ENCODE measurements around the gene MED22. TPM values are rescaled to one million over a fixed set of nuclear protein-coding genes. Genes with fewer than 3 reads are reported as not detected.

Gene MED22
- polyA plus RNA-seq (2013, experiment 1 of 2), result 57.8 TPM
- polyA plus RNA-seq (2013, experiment 2 of 2), result 56.7 TPM

DNA sequence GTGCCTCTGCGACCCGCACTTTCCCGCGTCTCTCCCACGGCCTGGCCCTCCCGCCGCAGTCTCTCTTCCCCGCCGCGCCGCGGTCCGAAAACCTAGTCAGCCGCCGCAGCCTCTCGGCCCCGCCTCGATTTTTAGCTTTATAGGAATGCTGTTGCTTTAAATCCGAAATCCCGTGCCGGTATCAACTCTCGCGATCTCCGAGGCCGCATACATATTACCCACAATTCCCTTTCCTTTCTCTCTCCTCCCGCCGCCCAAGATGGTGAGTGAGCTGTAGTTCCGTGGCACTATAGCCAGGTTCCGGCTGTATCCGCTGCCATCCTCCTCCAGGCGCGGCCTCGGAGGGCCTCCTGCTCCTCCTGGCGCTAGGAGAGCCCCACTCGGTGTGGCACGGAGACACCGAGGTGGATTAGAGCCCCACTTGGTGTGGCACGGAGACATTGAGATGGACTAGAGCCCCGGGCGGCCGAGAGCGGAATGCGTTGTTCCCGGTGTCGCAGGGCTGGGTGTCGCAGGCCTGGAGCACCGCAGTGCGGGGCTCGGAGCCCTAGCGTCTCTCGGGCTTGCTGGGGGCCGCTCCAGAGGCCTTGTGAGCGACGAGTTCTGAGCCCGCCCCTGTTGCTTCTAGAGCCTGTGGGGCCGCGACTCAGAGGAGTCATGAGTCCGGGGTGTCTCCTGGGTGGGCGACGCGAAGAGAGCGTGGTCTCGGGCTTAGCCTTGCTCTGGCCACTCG, at the start of gene MED22, which contains the start of gene RPL7A:
Gene MED22, minus strand, starts transcription at position 147 of the 733 bp plus-strand sequence. CDS start 1,469 bp downstream, outside the sequence.
Gene RPL7A, plus strand, starts transcription at position 234 of the 733 bp plus-strand sequence. Its CDS starts 26 bp downstream, at position 260.
- Histone ChIP-seq H3K4me3 (ENCODE audit: low read length) (peak within 1 kb of the TSS; percentile 95), H3K56ac (ENCODE audit: low read length) (peak within 1 kb of the TSS; percentile 99), H2BK120ac (ENCODE audit: low read depth, low read length) (peak within 1 kb of the TSS; percentile 40), H2AK5ac (ENCODE audit: low read length) (peak within 1 kb of the TSS; percentile 82), H4K8ac (ENCODE audit: low read depth, low read length) (no peak within 1 kb of the TSS), H3K4me2 (ENCODE audit: low read length) (peak within 1 kb of the TSS; percentile 99), H3K27ac (ENCODE audit: low read depth, low read length) (peak within 1 kb of the TSS; percentile 87), H3K4me1 (ENCODE audit: control insufficient read depth, low read depth, low read length) (no peaks in the 10 kb centered on the region), H3K9ac (ENCODE audit: low read length) (peak within 1 kb of the TSS; percentile 99), H3K23ac (ENCODE audit: low read length) (peak within 1 kb of the TSS; percentile 97), H3K79me1 (ENCODE audit: low read length) (peaks cover 29% of the 10 kb centered on the region), H2BK15ac (replicated peaks; ENCODE audit: low read depth) (no peak within 1 kb of the TSS), H3K18ac (ENCODE audit: low read length) (peak within 1 kb of the TSS; percentile 96), H2BK5ac (ENCODE audit: low read length) (peak within 1 kb of the TSS; percentile 93), H3K27me3 (ENCODE audit: insufficient read depth, low read length, poor library complexity) (no peaks in the 10 kb centered on the region), H4K5ac (ENCODE audit: low read length) (peak within 1 kb of the TSS; percentile 52), H3K79me2 (ENCODE audit: control insufficient read depth, insufficient read depth, low read length) (peaks cover 43% of the 10 kb centered on the region), H3K4ac (ENCODE audit: low read depth, low read length) (peak within 1 kb of the TSS; percentile 82), H3K36me3 (ENCODE audit: control insufficient read depth, insufficient read depth, low read length) (peaks cover 30% of the 10 kb centered on the region)
- no CpG with 5 or more reads among the region's 64 CpGs for WGBS (ENCODE audit: extremely low coverage, insufficient coverage, low lambda C conversion rate)
- DNase-seq, result peak; percentile 98

DNA sequence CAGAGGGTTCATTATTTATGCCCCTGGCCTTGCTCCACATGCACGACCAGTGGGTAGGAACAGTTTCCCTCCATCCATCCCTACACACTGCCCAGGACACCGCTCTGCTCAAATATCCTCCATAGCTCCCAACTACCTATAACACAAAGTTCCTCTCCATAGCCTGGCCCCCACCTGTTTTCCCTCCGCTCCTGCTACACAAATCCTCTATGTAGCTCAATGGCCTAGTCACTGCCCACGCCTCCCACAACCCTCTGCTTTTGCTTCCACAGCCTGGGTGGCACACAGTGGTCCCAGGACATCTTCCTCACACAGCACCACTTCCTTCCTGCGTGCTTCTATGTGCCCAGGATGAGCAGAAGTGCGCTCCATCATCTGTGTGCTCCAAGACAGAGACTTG, 49.4 kb upstream of the MED22 start:
- Histone ChIP-seq H2BK5ac (ENCODE audit: low read length) (no peak overlapping the region), H3K56ac (ENCODE audit: low read length) (no peak overlapping the region), H3K79me1 (ENCODE audit: low read length) (no peaks in the 10 kb centered on the region), H3K9ac (ENCODE audit: low read length) (no peak overlapping the region), H3K4me2 (ENCODE audit: low read length) (no peak overlapping the region), H3K27ac (ENCODE audit: low read depth, low read length) (no peak overlapping the region), H3K36me3 (ENCODE audit: control insufficient read depth, insufficient read depth, low read length) (no peaks in the 10 kb centered on the region), H3K18ac (ENCODE audit: low read length) (no peak overlapping the region), H3K27me3 (ENCODE audit: insufficient read depth, low read length, poor library complexity) (no peaks in the 10 kb centered on the region), H2BK120ac (ENCODE audit: low read depth, low read length) (no peak overlapping the region), H4K5ac (ENCODE audit: low read length) (no peak overlapping the region), H2AK5ac (ENCODE audit: low read length) (no peak overlapping the region), H2BK15ac (replicated peaks; ENCODE audit: low read depth) (no peak overlapping the region), H3K23ac (ENCODE audit: low read length) (no peak overlapping the region), H3K4me1 (ENCODE audit: control insufficient read depth, low read depth, low read length) (no peaks in the 10 kb centered on the region), H4K8ac (ENCODE audit: low read depth, low read length) (no peak overlapping the region), H3K4me3 (ENCODE audit: low read length) (no peak overlapping the region), H3K79me2 (ENCODE audit: control insufficient read depth, insufficient read depth, low read length) (no peaks in the 10 kb centered on the region), H3K4ac (ENCODE audit: low read depth, low read length) (no peak overlapping the region)
- no CpG with 5 or more reads among the region's 6 CpGs for WGBS (ENCODE audit: extremely low coverage, insufficient coverage, low lambda C conversion rate)
- no peak for DNase-seq

DNA sequence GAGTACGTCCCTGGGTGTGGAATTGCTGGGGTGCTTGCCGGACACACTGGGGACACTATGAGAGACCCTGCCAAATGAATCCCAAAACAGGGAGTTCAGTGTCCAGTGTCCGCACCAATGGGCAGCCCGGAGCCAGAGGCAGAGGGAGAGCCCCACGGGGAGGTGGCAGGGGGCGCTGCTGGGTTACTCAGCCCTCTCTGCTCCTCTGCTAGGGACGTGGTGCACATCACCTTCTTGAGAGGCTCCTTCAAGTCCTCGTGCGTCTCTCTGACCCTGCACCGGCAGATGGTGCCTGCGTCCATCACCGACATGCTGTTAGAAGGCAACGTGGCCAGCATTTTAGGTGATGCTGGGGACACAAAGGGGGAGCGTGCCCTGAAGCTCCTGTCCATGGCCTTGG, 49.0 kb upstream of the MED22 start:
- Histone ChIP-seq H3K79me1 (ENCODE audit: low read length) (no peaks in the 10 kb centered on the region), H2AK5ac (ENCODE audit: low read length) (no peak overlapping the region), H3K56ac (ENCODE audit: low read length) (no peak overlapping the region), H3K18ac (ENCODE audit: low read length) (no peak overlapping the region), H3K9ac (ENCODE audit: low read length) (no peak overlapping the region), H3K4ac (ENCODE audit: low read depth, low read length) (no peak overlapping the region), H3K4me1 (ENCODE audit: control insufficient read depth, low read depth, low read length) (no peaks in the 10 kb centered on the region), H3K27ac (ENCODE audit: low read depth, low read length) (no peak overlapping the region), H3K23ac (ENCODE audit: low read length) (no peak overlapping the region), H4K8ac (ENCODE audit: low read depth, low read length) (no peak overlapping the region), H3K4me3 (ENCODE audit: low read length) (no peak overlapping the region), H2BK120ac (ENCODE audit: low read depth, low read length) (no peak overlapping the region), H4K5ac (ENCODE audit: low read length) (no peak overlapping the region), H3K36me3 (ENCODE audit: control insufficient read depth, insufficient read depth, low read length) (no peaks in the 10 kb centered on the region), H3K4me2 (ENCODE audit: low read length) (no peak overlapping the region), H3K27me3 (ENCODE audit: insufficient read depth, low read length, poor library complexity) (no peaks in the 10 kb centered on the region), H2BK15ac (replicated peaks; ENCODE audit: low read depth) (no peak overlapping the region), H3K79me2 (ENCODE audit: control insufficient read depth, insufficient read depth, low read length) (no peaks in the 10 kb centered on the region), H2BK5ac (ENCODE audit: low read length) (no peak overlapping the region)
- WGBS (ENCODE audit: extremely low coverage, insufficient coverage, low lambda C conversion rate), result no CpG with 5 or more reads among the region's 14 CpGs
- peak; percentile 69 for DNase-seq

DNA sequence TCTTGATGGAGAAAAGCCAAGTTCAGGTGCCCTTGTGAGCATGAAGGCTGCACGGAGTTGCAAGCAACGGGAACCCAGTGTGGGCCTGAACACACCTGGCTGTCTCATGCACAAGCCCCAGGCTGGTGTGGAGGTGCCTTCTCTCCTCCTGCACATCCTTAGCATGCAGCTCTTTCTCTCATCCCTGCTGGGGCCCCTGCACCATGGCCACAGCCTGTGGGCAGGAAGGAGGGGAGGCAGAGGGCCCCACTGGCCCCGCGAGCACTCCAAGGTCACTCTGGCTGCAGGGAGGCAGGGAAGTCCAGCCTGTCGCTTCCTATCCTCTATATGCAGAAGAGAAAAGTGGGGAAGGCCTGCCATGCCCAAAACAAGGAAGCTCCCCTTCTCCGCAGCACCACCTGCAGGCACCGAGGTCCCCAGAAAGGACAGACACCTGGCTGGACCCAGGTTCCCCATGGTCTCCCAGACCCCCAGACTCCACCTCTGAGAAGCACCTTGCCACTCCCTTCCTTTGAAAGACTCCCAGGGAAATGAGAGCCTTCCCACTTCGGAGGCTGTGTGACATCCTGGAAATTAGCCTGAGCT, 46.8 kb upstream of the MED22 start:
- H3K4me1 ChIP-seq (ENCODE audit: control insufficient read depth, low read depth, low read length), result no peaks in the 10 kb centered on the region
- H2AK5ac ChIP-seq (ENCODE audit: low read length), result no peak overlapping the region
- H3K36me3 ChIP-seq (ENCODE audit: control insufficient read depth, insufficient read depth, low read length), result no peaks in the 10 kb centered on the region
- H2BK120ac ChIP-seq (ENCODE audit: low read depth, low read length), result no peak overlapping the region
- H2BK15ac ChIP-seq (replicated peaks; ENCODE audit: low read depth), result no peak overlapping the region
- no peak overlapping the region for H4K8ac ChIP-seq (ENCODE audit: low read depth, low read length)
- H3K9ac ChIP-seq (ENCODE audit: low read length), result no peak overlapping the region
- no CpG with 5 or more reads among the region's 8 CpGs for WGBS (ENCODE audit: extremely low coverage, insufficient coverage, low lambda C conversion rate)
- no peak overlapping the region for H3K18ac ChIP-seq (ENCODE audit: low read length)
- no peak overlapping the region for H3K4me3 ChIP-seq (ENCODE audit: low read length)
- H4K5ac ChIP-seq (ENCODE audit: low read length), result no peak overlapping the region
- no peak overlapping the region for H3K4me2 ChIP-seq (ENCODE audit: low read length)
- H3K27ac ChIP-seq (ENCODE audit: low read depth, low read length), result no peak overlapping the region
- no peak overlapping the region for H2BK5ac ChIP-seq (ENCODE audit: low read length)
- H3K23ac ChIP-seq (ENCODE audit: low read length), result no peak overlapping the region
- no peaks in the 10 kb centered on the region for H3K79me2 ChIP-seq (ENCODE audit: control insufficient read depth, insufficient read depth, low read length)
- DNase-seq, result no peak
- H3K4ac ChIP-seq (ENCODE audit: low read depth, low read length), result no peak overlapping the region
- H3K79me1 ChIP-seq (ENCODE audit: low read length), result no peaks in the 10 kb centered on the region
- H3K56ac ChIP-seq (ENCODE audit: low read length), result no peak overlapping the region
- H3K27me3 ChIP-seq (ENCODE audit: insufficient read depth, low read length, poor library complexity), result no peaks in the 10 kb centered on the region

DNA sequence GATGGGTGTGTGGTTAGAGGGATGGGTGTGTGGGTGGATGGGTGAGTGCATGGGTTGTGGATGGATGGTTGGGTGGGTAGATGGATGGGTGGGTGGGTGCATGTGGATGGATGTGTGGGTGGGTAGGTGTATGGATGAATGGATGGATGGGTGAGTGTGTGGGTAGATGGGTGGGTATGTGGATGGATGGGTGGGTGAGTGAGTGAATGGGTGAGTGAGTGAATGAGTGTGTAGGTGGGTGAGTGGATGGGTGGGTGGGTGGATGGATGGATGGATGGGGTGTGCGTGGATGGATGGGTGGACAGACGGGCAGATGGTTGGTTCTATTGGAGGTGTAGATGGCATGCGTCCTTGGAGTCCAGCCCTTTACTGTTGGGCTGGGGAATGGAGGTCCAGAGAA, 45.5 kb upstream of the MED22 start:
- Histone ChIP-seq H2BK15ac (replicated peaks; ENCODE audit: low read depth) (no peak overlapping the region), H2BK5ac (ENCODE audit: low read length) (no peak overlapping the region), H3K18ac (ENCODE audit: low read length) (no peak overlapping the region), H3K36me3 (ENCODE audit: control insufficient read depth, insufficient read depth, low read length) (no peaks in the 10 kb centered on the region), H3K27ac (ENCODE audit: low read depth, low read length) (no peak overlapping the region), H3K4ac (ENCODE audit: low read depth, low read length) (no peak overlapping the region), H3K56ac (ENCODE audit: low read length) (no peak overlapping the region), H3K79me1 (ENCODE audit: low read length) (no peaks in the 10 kb centered on the region), H4K5ac (ENCODE audit: low read length) (no peak overlapping the region), H3K27me3 (ENCODE audit: insufficient read depth, low read length, poor library complexity) (no peaks in the 10 kb centered on the region), H3K4me3 (ENCODE audit: low read length) (no peak overlapping the region), H3K4me2 (ENCODE audit: low read length) (no peak overlapping the region), H4K8ac (ENCODE audit: low read depth, low read length) (no peak overlapping the region), H3K79me2 (ENCODE audit: control insufficient read depth, insufficient read depth, low read length) (no peaks in the 10 kb centered on the region), H2BK120ac (ENCODE audit: low read depth, low read length) (no peak overlapping the region), H3K9ac (ENCODE audit: low read length) (no peak overlapping the region), H3K23ac (ENCODE audit: low read length) (no peak overlapping the region), H2AK5ac (ENCODE audit: low read length) (no peak overlapping the region), H3K4me1 (ENCODE audit: control insufficient read depth, low read depth, low read length) (no peaks in the 10 kb centered on the region)
- DNase-seq, result no peak
- no CpG with 5 or more reads among the region's 3 CpGs for WGBS (ENCODE audit: extremely low coverage, insufficient coverage, low lambda C conversion rate)
